HEK293 (cell line): ENCODE measurements around the gene KLK3.

ENCODE experiments used
- SP2 ChIP-seq: fragments of 450-650 bp; formaldehyde crosslinking; IDR thresholded peaks from 2 replicates; pipeline ENCODE4 v1.5.1; 2016; ENCODE audit warnings: missing biosample characterization, missing genetic modification characterization
- ZNF501 ChIP-seq: fragments of 450-650 bp; formaldehyde crosslinking; IDR thresholded peaks from 2 replicates; pipeline ENCODE4 v1.5.1; 2016; ENCODE audit warnings: missing biosample characterization, missing genetic modification characterization
- ZNF558 ChIP-seq: fragments of 450-650 bp; formaldehyde crosslinking; IDR thresholded peaks from 2 replicates; pipeline ENCODE4 v1.5.1; 2016; ENCODE audit warnings: missing biosample characterization, missing genetic modification characterization
- ZNF654 ChIP-seq: fragments of 450-650 bp; formaldehyde crosslinking; IDR thresholded peaks from 2 replicates; pipeline ENCODE4 v1.5.1; 2016; ENCODE audit warnings: low read depth, missing biosample characterization, missing genetic modification characterization
- TF ChIP-seq, protein P1 (sequence below): fragments of 450-650 bp; formaldehyde crosslinking; IDR thresholded peaks from 2 replicates; pipeline ENCODE4 v1.5.1; 2016; ENCODE audit warnings: missing biosample characterization, missing genetic modification characterization, borderline replicate concordance
- TF ChIP-seq, protein P2 (sequence below): fragments of 450-650 bp; formaldehyde crosslinking; IDR thresholded peaks from 2 replicates; pipeline ENCODE4 v1.5.1; 2016; ENCODE audit warnings: missing biosample characterization, missing genetic modification characterization

DNA sequence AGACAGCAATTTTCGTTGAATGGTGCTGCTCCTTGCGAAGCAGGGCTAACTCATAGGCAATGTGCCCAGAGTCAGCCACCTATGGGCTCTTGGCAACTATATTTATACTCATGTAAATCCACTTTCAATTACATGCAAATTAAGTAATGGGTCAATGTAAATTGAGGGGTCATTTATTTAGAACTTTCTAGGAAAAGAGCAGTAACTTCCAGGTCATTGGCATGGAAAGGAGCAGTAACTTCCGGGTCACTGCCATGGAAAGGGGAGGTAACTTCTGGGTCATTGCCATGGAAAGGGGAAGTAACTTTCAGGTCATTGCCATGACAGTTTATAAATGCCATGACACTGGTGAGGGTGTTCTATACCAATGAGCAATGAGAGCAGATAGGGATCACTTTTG, 44.9 kb downstream of the KLK3 start:
- TF ChIP-seq, protein P1, sequence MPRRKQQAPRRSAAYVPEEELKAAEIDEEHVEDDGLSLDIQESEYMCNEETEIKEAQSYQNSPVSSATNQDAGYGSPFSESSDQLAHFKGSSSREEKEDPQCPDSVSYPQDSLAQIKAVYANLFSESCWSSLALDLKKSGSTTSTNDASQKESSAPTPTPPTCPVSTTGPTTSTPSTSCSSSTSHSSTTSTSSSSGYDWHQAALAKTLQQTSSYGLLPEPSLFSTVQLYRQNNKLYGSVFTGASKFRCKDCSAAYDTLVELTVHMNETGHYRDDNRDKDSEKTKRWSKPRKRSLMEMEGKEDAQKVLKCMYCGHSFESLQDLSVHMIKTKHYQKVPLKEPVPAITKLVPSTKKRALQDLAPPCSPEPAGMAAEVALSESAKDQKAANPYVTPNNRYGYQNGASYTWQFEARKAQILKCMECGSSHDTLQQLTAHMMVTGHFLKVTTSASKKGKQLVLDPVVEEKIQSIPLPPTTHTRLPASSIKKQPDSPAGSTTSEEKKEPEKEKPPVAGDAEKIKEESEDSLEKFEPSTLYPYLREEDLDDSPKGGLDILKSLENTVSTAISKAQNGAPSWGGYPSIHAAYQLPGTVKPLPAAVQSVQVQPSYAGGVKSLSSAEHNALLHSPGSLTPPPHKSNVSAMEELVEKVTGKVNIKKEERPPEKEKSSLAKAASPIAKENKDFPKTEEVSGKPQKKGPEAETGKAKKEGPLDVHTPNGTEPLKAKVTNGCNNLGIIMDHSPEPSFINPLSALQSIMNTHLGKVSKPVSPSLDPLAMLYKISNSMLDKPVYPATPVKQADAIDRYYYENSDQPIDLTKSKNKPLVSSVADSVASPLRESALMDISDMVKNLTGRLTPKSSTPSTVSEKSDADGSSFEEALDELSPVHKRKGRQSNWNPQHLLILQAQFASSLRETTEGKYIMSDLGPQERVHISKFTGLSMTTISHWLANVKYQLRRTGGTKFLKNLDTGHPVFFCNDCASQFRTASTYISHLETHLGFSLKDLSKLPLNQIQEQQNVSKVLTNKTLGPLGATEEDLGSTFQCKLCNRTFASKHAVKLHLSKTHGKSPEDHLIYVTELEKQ (tag by site-specific recombination), result no peak
- TF ChIP-seq SP2 (no peak), ZNF654 (no peak), ZNF558 (tag by site-specific recombination) (no peak), ZNF501 (tag by site-specific recombination) (no peak)
- TF ChIP-seq, protein P2, sequence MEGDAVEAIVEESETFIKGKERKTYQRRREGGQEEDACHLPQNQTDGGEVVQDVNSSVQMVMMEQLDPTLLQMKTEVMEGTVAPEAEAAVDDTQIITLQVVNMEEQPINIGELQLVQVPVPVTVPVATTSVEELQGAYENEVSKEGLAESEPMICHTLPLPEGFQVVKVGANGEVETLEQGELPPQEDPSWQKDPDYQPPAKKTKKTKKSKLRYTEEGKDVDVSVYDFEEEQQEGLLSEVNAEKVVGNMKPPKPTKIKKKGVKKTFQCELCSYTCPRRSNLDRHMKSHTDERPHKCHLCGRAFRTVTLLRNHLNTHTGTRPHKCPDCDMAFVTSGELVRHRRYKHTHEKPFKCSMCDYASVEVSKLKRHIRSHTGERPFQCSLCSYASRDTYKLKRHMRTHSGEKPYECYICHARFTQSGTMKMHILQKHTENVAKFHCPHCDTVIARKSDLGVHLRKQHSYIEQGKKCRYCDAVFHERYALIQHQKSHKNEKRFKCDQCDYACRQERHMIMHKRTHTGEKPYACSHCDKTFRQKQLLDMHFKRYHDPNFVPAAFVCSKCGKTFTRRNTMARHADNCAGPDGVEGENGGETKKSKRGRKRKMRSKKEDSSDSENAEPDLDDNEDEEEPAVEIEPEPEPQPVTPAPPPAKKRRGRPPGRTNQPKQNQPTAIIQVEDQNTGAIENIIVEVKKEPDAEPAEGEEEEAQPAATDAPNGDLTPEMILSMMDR (tag by site-specific recombination), result no peak
